CD4-positive, alpha-beta T cell (primary cell): ENCODE data around the gene SOHLH1. TPM values are rescaled to one million over a fixed set of nuclear protein-coding genes. Genes with fewer than 3 reads are reported as not detected.

Experiments
- ATAC-seq: fragments of 200-7000 bp; cut with Tn5 transposase; one replicate; pipeline ENCODE4 v1.10.0; 2022; ENCODE audit warnings: mild to moderate bottlenecking; ENCODE audit not compliant: poor library complexity
- CTCF ChIA-PET: fragments of 350-600 bp; sonication (Branson Sonifier 250); formaldehyde crosslinking; loops from one replicate; lab custom pipeline; 2021; ENCODE audit warnings: antibody characterized with exemption, inconsistent platforms; lab: Charles Lee
- POLR2A ChIA-PET: fragments of 350-600 bp; sonication (Branson Sonifier 250); formaldehyde crosslinking; loops from one replicate; lab custom pipeline; 2021; ENCODE audit warnings: antibody characterized with exemption, inconsistent platforms; lab: Charles Lee
- DNase-seq, 14 experiments: peaks; one replicate each; pipeline ENCODE4 v3.0.0-alpha.2; 2013 to 2020; ENCODE audit warnings: mixed read lengths in 2 of 14
- H3K27ac ChIP-seq, 2 donors: one replicate each; pipeline versions ENCODE4 v1.5.1 to v1.7.0; 2013; ENCODE audit warnings: low read length in 2 of 2, low read depth in 1 of 2, mild to moderate bottlenecking in 1 of 2
- H3K27me3 ChIP-seq, 2 experiments: 1 replicate in 1 of 2; 2 replicates in 1 of 2; pipeline versions ENCODE4 v1.6.1 to v1.7.0; 2013; ENCODE audit warnings: low read length in 2 of 2, control low read depth in 1 of 2, mild to moderate bottlenecking in 1 of 2, moderate library complexity in 1 of 2; ENCODE audit not compliant: insufficient read depth in 2 of 2, control insufficient read depth in 1 of 2
- H3K36me3 ChIP-seq: one replicate; pipeline ENCODE4 v1.6.1; 2013; ENCODE audit warnings: low read length, control low read depth; ENCODE audit not compliant: insufficient read depth
- H3K4me1 ChIP-seq: one replicate; pipeline ENCODE4 v1.6.1; 2013; ENCODE audit warnings: low read length, control low read depth; ENCODE audit not compliant: insufficient read depth
- H3K4me3 ChIP-seq: one replicate; pipeline ENCODE4 v1.5.1; 2013; ENCODE audit warnings: mild to moderate bottlenecking, low read length, moderate library complexity
- H3K9me3 ChIP-seq, 2 experiments: 1 replicate in 1 of 2; 2 replicates in 1 of 2; pipeline versions ENCODE4 v1.6.1 to v1.7.0; 2013; ENCODE audit warnings: low read length in 2 of 2, mild to moderate bottlenecking in 2 of 2, control low read depth in 1 of 2, moderate library complexity in 1 of 2; ENCODE audit not compliant: control insufficient read depth in 1 of 2, insufficient read depth in 1 of 2
- H3K27ac Mint-ChIP-seq: one replicate; pipeline ENCODE4 v1.8.0; 2020; ENCODE audit warnings: mixed read lengths
- H3K27me3 Mint-ChIP-seq: one replicate; pipeline ENCODE4 v1.8.0; 2021; ENCODE audit warnings: mixed read lengths
- H3K36me3 Mint-ChIP-seq: one replicate; pipeline ENCODE4 v1.8.0; 2021; ENCODE audit warnings: low read depth, mixed read lengths
- H3K4me1 Mint-ChIP-seq: one replicate; pipeline ENCODE4 v1.8.0; 2021; ENCODE audit warnings: low read depth, mixed read lengths
- H3K4me3 Mint-ChIP-seq: one replicate; pipeline ENCODE4 v1.8.0; 2020; ENCODE audit warnings: mild to moderate bottlenecking, mixed read lengths
- H3K9me3 Mint-ChIP-seq: one replicate; pipeline ENCODE4 v1.8.0; 2020; ENCODE audit warnings: mixed read lengths
- intact Hi-C, 2 experiments: fragments of 100-400 bp; cut with DNase I in 1 of 2; cut with micrococcal nuclease in 1 of 2; formaldehyde crosslinking; loops; one replicate each; pipeline versions ENCODE4 v1.15.1 to v1.9.0; 2023 to 2025; cut with DNase I, micrococcal nuclease
- total RNA-seq, 174 experiments: library from RNA in 2 of 174; stranded (reverse) in 2 of 174; gene quantifications; one replicate each; pipeline ENCODE4 v1.2.3 and lab custom pipeline; 2021 to 2026
- TF ChIP-seq, protein P1 (sequence below): fragments of 200-600 bp; IDR thresholded peaks from one replicate; pipeline ENCODE4 v1.8.0; 2022; ENCODE audit warnings: antibody characterized with exemption, mild to moderate bottlenecking

Gene SOHLH1
- total RNA-seq, 2 experiments from 2014 or later = not detected

DNA sequence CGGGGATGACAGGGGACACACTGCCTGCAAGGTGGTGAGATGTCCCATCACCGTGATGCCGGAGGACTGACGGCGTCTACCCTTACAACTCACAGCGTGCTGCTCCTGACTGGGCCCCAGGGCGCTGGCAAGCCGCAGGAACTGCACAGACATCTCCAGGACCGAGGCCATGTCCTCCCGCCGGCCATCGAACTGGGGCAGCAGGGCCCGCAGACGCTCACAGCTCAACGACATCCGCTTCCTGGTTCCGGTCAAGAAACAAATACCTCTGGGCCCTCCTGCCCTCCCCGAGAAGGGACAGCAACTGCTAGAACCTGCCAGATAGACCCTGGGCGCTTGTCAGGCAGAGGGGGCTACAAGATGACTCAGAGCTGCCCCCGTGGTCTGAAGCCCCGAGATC is 1.0 kb downstream of the SOHLH1 start:
- ChIA-PET CTCF (no interaction called here), POLR2A (no interaction called here)
- DNase-seq (no peak), ATAC-seq (no peak)
- no peak overlapping the region for H3K4me3 ChIP-seq
- H3K4me1 Mint-ChIP-seq = no peaks in the 10 kb centered on the region
- H3K27me3 Mint-ChIP-seq = peaks cover 6% of the 10 kb centered on the region
- H3K27ac Mint-ChIP-seq = no peak overlapping the region
- peaks cover 8 to 11% of the 10 kb centered on the region in 2 experiments for H3K27me3 ChIP-seq
- H3K4me3 Mint-ChIP-seq = no peak overlapping the region
- H3K4me1 ChIP-seq = peaks cover 14% of the 10 kb centered on the region
- no peaks in the 10 kb centered on the region for H3K9me3 Mint-ChIP-seq
- intact Hi-C loops = no loop called here
- TF ChIP-seq, protein P1, sequence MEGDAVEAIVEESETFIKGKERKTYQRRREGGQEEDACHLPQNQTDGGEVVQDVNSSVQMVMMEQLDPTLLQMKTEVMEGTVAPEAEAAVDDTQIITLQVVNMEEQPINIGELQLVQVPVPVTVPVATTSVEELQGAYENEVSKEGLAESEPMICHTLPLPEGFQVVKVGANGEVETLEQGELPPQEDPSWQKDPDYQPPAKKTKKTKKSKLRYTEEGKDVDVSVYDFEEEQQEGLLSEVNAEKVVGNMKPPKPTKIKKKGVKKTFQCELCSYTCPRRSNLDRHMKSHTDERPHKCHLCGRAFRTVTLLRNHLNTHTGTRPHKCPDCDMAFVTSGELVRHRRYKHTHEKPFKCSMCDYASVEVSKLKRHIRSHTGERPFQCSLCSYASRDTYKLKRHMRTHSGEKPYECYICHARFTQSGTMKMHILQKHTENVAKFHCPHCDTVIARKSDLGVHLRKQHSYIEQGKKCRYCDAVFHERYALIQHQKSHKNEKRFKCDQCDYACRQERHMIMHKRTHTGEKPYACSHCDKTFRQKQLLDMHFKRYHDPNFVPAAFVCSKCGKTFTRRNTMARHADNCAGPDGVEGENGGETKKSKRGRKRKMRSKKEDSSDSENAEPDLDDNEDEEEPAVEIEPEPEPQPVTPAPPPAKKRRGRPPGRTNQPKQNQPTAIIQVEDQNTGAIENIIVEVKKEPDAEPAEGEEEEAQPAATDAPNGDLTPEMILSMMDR = no peak
- peaks cover 0 to 4% of the 10 kb centered on the region in 2 experiments for H3K9me3 ChIP-seq
- no peak overlapping the region for H3K27ac ChIP-seq
- H3K36me3 Mint-ChIP-seq = no peaks in the 10 kb centered on the region
- H3K36me3 ChIP-seq = no peaks in the 10 kb centered on the region

DNA sequence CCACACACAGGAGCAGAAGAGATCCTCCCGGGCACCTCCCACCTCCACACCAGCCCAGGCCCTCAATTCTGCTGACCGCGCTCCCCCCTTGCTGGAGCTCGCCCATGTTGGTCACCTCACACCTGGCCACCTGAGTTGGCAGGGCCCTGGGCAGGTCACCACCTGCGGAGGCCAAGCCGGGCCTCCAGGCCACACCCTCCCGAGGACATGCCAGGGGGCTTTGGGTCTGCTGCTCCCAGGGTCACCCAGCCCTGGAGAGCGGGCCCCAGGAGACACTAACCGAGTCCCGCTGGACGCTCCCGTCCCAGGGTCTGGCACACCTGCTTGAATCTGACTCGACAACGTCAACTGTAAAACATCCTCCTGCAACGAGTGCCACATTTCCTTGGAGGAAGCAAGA is 2.1 kb downstream of the SOHLH1 start:
- H3K4me3 Mint-ChIP-seq = no peak overlapping the region
- Histone ChIP-seq H3K4me3 (no peak overlapping the region), H3K4me1 (peaks cover 11% of the 10 kb centered on the region), H3K9me3 (no peaks in the 10 kb centered on the region), H3K27me3 (peaks cover under 1 to 5% of the 10 kb centered on the region in 2 experiments), H3K27ac (no peak overlapping the region), H3K36me3 (no peaks in the 10 kb centered on the region)
- no peak overlapping the region for H3K27ac Mint-ChIP-seq
- H3K36me3 Mint-ChIP-seq = no peaks in the 10 kb centered on the region
- ChIA-PET CTCF (no interaction called here), POLR2A (no interaction called here)
- intact Hi-C loops = no loop called here
- no peak for ATAC-seq
- no peaks in the 10 kb centered on the region for H3K4me1 Mint-ChIP-seq
- no peaks in the 10 kb centered on the region for H3K9me3 Mint-ChIP-seq
- DNase-seq = no peak
- peaks cover 3% of the 10 kb centered on the region for H3K27me3 Mint-ChIP-seq
- TF ChIP-seq, protein P1 = no peak

DNA sequence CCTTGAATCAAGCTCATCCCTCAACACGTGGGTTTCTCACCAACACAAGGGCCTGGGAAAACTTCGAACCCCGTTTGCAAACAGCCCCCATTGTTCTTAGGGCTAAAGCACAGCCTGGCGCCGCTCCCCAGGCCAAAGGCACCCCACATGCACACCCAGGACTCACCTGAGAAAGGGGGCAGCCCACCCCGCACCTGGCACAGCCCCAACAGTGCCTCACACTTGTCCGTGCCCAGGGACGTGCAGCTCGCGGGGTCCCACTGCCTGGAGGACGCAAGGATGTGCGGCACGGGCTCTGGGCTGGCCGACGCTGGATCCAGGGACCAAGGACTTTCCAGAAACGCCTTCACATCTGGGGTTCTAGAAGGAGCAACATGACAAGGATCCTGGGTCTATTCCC is 2.8 kb downstream of the SOHLH1 start:
- Histone ChIP-seq H3K4me1 (peaks cover 4% of the 10 kb centered on the region), H3K27me3 (no peaks in the 10 kb centered on the region), H3K36me3 (no peaks in the 10 kb centered on the region), H3K9me3 (no peaks in the 10 kb centered on the region), H3K4me3 (no peak overlapping the region), H3K27ac (no peak overlapping the region)
- H3K4me1 Mint-ChIP-seq = no peaks in the 10 kb centered on the region
- H3K27ac Mint-ChIP-seq = no peak overlapping the region
- TF ChIP-seq, protein P1 = no peak
- intact Hi-C loops = no loop called here
- H3K9me3 Mint-ChIP-seq = no peaks in the 10 kb centered on the region
- no peak for DNase-seq
- ChIA-PET POLR2A (no interaction called here), CTCF (no interaction called here)
- H3K4me3 Mint-ChIP-seq = no peak overlapping the region
- H3K27me3 Mint-ChIP-seq = peaks cover 3% of the 10 kb centered on the region
- H3K36me3 Mint-ChIP-seq = no peaks in the 10 kb centered on the region
- ATAC-seq = no peak
